Mucosa of descending colon (tissue), 3 donors: ENCODE results near the gene CSNK2A2. TPM values are rescaled to one million over a fixed set of nuclear protein-coding genes. Genes with fewer than 3 reads are reported as not detected.

ENCODE experiments used
- ATAC-seq: fragments of 200-7000 bp; cut with Tn5 transposase; one replicate; pipeline ENCODE4 v1.9.1; 2020; ENCODE audit warnings: mild to moderate bottlenecking, moderate library complexity
- DNase-seq, 3 donors: peaks; one replicate each; pipeline ENCODE4 v3.0.0-alpha.2; 2020
- H3K36me3 ChIP-seq: fragments of 200-600 bp; one replicate; pipeline ENCODE4 v1.8.0; 2021; ENCODE audit warnings: low read depth, mild to moderate bottlenecking
- H3K4me1 ChIP-seq: fragments of 200-600 bp; one replicate; pipeline ENCODE4 v1.8.0; 2021; ENCODE audit warnings: low read depth, mild to moderate bottlenecking
- H3K4me3 ChIP-seq: fragments of 200-600 bp; one replicate; pipeline ENCODE4 v1.8.0; 2021; ENCODE audit warnings: mild to moderate bottlenecking
- H3K9me3 ChIP-seq: fragments of 200-600 bp; one replicate; pipeline ENCODE4 v1.8.0; 2021; ENCODE audit warnings: mild to moderate bottlenecking
- intact Hi-C, 2 donors: fragments of 100-400 bp; cut with DNase I in 1 of 2; cut with micrococcal nuclease in 1 of 2; formaldehyde crosslinking; loops; one replicate each; pipeline versions ENCODE4 v1.11.0 to v1.11.1; 2022; cut with DNase I, micrococcal nuclease
- total RNA-seq, 3 donors: library from RNA; stranded (reverse); fragmentation: NEBNext Ultra II Directional in 2 of 3; extraction: Animal tissue kit (Norgen Biotek cat#: 25700) in 2 of 3; gene quantifications; one replicate each; pipeline versions ENCODE4 v1.2.1 to v1.2.4, GENCODE V29; 2021 to 2023
- TF ChIP-seq, protein P1 (sequence below): fragments of 200-600 bp; IDR thresholded peaks from one replicate; pipeline ENCODE4 v1.8.0; 2022; ENCODE audit warnings: antibody characterized with exemption, mild to moderate bottlenecking
- donor health status: DM: no; HTN: no; CAD: no; lungs with moderate emphysema.
- donor health status: DM: no; HTN: no; CAD: no.
- donor health status: DM: no; HTN: yes; CAD: no.

Gene CSNK2A2
- total RNA-seq, 3 donors from 2014 or later, result 45.5 to 79.1 (median 52.8) TPM

DNA sequence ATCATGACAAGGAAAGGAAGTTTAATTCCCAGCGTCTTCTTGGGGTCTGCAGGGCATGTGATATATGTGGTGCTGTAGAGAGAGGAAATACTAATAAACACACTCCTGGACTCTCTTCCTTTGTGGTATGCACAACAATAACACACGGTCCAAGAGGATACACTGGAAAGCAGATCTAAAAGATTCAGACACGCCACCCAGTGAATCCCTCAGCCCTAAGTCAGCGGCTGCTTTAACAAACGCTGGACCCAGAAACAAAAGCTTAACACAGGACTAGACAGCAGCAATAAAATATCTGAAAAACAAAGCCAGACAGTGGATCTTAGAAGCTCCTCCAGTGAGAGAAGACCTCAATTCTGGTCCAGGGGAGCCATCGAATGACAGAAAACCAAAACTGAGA is 81.8 kb downstream of the CSNK2A2 start:
- ATAC-seq (no peak), DNase-seq (no peak)
- TF ChIP-seq, protein P1, sequence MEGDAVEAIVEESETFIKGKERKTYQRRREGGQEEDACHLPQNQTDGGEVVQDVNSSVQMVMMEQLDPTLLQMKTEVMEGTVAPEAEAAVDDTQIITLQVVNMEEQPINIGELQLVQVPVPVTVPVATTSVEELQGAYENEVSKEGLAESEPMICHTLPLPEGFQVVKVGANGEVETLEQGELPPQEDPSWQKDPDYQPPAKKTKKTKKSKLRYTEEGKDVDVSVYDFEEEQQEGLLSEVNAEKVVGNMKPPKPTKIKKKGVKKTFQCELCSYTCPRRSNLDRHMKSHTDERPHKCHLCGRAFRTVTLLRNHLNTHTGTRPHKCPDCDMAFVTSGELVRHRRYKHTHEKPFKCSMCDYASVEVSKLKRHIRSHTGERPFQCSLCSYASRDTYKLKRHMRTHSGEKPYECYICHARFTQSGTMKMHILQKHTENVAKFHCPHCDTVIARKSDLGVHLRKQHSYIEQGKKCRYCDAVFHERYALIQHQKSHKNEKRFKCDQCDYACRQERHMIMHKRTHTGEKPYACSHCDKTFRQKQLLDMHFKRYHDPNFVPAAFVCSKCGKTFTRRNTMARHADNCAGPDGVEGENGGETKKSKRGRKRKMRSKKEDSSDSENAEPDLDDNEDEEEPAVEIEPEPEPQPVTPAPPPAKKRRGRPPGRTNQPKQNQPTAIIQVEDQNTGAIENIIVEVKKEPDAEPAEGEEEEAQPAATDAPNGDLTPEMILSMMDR, result no peak
- H3K4me3 ChIP-seq, result no peak overlapping the region
- no peaks in the 10 kb centered on the region for H3K9me3 ChIP-seq
- intact Hi-C loops, result no loop called here
- peaks cover 8% of the 10 kb centered on the region for H3K36me3 ChIP-seq
- H3K4me1 ChIP-seq, result peaks cover 17% of the 10 kb centered on the region

DNA sequence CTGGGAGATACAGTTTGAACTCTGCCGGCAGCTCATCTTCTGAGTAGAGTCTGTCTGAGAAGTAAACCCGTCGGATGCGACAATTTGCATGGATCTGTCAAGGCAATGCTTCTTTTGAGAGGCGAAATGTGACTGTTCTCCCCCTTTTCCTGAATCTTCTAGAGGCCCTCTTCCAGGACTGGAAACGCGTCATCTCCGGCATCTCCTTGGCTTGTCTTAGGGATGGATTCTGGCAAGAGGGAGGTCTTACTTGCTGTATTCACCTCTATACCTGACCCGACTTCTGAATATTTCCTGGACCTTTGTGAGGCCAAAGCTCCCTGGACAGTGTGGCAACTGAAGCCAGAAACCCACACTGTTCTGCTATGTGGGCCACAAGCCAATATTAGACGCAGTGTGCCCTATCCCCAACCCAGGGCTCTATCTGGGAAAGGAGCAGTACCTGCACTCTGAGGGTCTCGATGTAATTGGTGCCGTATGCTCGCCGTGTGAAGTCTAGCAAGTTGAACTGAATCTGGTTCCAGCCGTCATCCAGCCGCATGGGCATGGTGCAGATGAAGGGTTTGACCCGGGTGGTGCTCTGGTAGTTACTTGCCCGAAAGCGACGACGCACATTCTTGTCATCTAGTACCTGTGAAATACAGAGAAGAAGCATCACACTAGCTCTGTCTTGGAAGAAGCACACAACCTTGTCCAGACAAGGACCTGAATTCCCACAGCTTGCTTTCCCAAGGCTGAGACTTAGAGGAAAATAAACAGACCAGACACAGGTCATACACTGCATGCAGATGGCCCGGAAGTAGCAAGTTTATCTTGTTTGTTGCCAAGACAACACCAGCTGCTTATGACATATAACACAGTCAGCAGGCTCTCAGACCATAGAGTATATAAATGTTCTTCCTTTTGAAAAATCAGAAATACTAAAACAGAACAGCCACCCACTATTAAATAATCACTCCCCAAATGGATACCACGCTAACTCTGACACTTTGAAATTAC is 82.8 kb downstream of the CSNK2A2 start:
- H3K9me3 ChIP-seq, result no peaks in the 10 kb centered on the region
- H3K4me1 ChIP-seq, result peaks cover 7% of the 10 kb centered on the region
- H3K36me3 ChIP-seq, result peaks cover 8% of the 10 kb centered on the region
- no peak overlapping the region for H3K4me3 ChIP-seq
- TF ChIP-seq, protein P1, result no peak
- intact Hi-C loops, result no loop called here
- DNase-seq (no peak), ATAC-seq (peak; percentile 64)

DNA sequence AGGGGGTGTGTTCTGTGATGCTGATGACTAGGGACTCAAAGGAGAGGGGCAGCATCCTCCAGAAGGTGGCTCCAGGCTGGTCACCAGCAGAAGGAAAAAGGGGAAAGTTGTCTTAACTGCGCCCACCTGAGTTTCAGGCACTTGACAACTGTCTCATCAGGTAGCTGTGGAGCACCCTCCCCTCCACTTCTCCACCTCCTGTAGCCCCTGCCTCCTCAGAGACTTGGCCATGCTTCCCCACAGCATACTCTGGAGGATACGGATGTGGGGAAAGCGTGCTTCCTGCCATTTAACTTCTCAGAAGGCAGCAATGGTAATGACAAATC is 86.6 kb downstream of the CSNK2A2 start:
- TF ChIP-seq, protein P1, result no peak
- ATAC-seq, result no peak
- intact Hi-C loops, result no loop called here

DNA sequence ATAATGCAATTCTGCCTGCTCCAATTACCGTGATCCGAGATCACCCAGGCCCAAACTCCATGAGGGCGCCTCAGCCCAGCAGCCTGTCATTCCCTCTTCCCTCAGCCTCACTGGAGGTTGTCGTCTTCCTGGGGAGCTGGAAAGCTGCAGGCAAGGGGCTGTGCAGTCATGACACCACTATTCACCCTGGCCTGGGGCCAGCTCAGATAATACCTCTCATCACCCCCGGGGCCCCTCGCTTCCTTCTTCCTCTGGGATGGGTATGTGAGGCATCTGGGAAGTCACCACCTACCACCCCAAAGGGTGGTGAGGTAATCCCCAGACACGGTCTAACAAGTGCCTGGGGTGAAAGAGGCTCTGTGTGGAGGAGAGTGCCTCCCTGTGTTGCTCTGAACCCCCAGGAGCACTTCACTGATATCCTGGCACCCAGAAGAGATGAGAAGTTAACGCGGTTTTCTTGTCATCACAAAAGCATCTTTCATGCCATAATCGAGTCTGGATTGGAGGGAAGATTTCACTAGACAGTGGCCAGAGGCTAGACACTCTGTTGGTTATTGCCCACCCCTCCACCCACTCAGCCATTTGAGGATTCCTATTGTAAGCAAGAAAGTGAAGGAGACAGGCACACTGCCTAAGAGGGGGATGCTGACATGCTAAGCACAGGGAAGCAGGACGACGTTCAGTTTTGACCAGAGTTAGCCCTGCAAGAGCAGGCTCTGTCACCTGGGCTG is 87.2 kb downstream of the CSNK2A2 start:
- Histone ChIP-seq H3K36me3 (peaks cover 8% of the 10 kb centered on the region), H3K4me1 (peaks cover under 1% of the 10 kb centered on the region), H3K4me3 (no peak overlapping the region), H3K9me3 (no peaks in the 10 kb centered on the region)
- ATAC-seq (peak; percentile 14), DNase-seq (no peak)
- TF ChIP-seq, protein P1, result no peak
- intact Hi-C loops, result no loop called here

More for the DNA sequence above, 86.6 kb downstream of the CSNK2A2 start:
- no peaks in the 10 kb centered on the region for H3K9me3 ChIP-seq
- H3K36me3 ChIP-seq, result peaks cover 8% of the 10 kb centered on the region
- peaks cover 4% of the 10 kb centered on the region for H3K4me1 ChIP-seq
- DNase-seq, result no peak
- no peak overlapping the region for H3K4me3 ChIP-seq

DNA sequence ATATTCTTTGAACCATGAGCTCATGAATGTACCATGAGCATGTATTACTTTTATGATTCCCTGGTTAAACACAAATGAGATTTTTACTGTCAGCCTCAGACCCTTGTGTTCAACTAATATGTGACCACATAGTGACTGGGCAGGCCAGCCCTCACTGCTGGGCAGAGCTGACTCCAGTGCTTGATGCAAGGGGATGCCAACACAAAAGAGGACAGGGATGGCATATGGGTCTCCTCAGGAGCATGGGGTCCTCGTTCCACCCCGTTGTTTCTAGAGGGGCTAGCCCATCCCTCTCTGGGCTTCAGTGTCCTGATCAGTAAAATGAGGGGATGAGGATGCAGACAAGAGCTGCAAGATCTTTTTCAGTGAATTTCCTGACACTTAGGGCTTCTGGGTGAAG is 88.0 kb downstream of the CSNK2A2 start:
- DNase-seq (no peak), ATAC-seq (no peak)
- no peaks in the 10 kb centered on the region for H3K9me3 ChIP-seq
- peaks cover 7% of the 10 kb centered on the region for H3K36me3 ChIP-seq
- intact Hi-C loops, result no loop called here
- TF ChIP-seq, protein P1, result no peak
- H3K4me3 ChIP-seq, result no peak overlapping the region
- H3K4me1 ChIP-seq, result no peaks in the 10 kb centered on the region
